ENCODE results near the gene LIN52. TPM values are rescaled to one million over a fixed set of nuclear protein-coding genes. Genes with fewer than 3 reads are reported as not detected.

LIN52 gene
- total and polyA plus RNA-seq, 2 experiments from 2014 or later = 8.6 to 10.8 TPM

DNA sequence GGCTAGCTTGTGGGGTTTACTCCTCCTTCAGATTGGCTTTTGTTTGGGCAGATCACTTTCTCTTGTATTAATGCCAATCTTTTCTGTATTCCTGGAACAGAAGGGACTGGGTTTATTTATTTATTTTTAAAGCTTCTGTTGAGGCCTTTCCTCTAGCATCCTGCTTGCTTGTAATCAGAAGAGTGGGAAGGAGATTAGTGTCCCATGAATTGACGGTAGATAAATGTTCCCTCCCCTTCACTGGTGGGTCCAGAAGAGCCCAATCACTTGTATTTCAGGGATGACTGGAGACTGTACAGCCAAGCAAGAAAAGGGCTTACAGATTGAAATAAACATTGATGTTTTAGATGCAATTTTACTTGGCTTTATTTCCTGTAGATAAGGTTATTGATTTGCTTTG lies 71.0 kb downstream of the LIN52 start:
- no peak overlapping the region for H3K4me2 ChIP-seq
- no peaks in the 10 kb centered on the region for H4K20me1 ChIP-seq (replicated peaks; ENCODE audit: insufficient read depth)
- H3K4me1 Mint-ChIP-seq = peaks cover 20% of the 10 kb centered on the region
- peaks cover 2% of the 10 kb centered on the region for H3K27me3 Mint-ChIP-seq (ENCODE audit: insufficient read depth, low read depth, poor library complexity)
- no peak for TF ChIP-seq STAT1 (IDR thresholded peaks at IDR 0.05; ENCODE audit: unreplicated experiment)
- no peak for TF ChIP-seq JUNB (IDR thresholded peaks at IDR 0.05; ENCODE audit: unreplicated experiment)
- no peak for TF ChIP-seq ZNF462 (CRISPR knock-in tag; IDR thresholded peaks at IDR 0.05)
- no peak for TF ChIP-seq NANOG (IDR thresholded peaks at IDR 0.05; ENCODE audit: borderline replicate concordance)
- TF ChIP-seq CTCF (conservative IDR thresholded peaks at IDR 0.05; ENCODE audit: low read depth in 2 of 2) = no peak
- TF ChIP-seq, protein P1, sequence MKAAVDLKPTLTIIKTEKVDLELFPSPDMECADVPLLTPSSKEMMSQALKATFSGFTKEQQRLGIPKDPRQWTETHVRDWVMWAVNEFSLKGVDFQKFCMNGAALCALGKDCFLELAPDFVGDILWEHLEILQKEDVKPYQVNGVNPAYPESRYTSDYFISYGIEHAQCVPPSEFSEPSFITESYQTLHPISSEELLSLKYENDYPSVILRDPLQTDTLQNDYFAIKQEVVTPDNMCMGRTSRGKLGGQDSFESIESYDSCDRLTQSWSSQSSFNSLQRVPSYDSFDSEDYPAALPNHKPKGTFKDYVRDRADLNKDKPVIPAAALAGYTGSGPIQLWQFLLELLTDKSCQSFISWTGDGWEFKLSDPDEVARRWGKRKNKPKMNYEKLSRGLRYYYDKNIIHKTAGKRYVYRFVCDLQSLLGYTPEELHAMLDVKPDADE (IDR thresholded peaks at IDR 0.05) = no peak
- no peak for TF ChIP-seq POLR2AphosphoS5 (IDR thresholded peaks at IDR 0.05; ENCODE audit: low read depth)
- no peak for TF ChIP-seq EZH2phosphoT487 (IDR thresholded peaks at IDR 0.05; ENCODE audit: unreplicated experiment)
- no peak for TF ChIP-seq CREB1 (CRISPR knock-in tag; IDR thresholded peaks at IDR 0.05; ENCODE audit: low read depth)
- no peak for TF ChIP-seq EZH2 (IDR thresholded peaks at IDR 0.05; ENCODE audit: low read depth, unreplicated experiment)
- TF ChIP-seq ZNF114 (CRISPR knock-in tag; IDR thresholded peaks at IDR 0.05) = no peak
- no peaks in the 10 kb centered on the region for H3K36me3 Mint-ChIP-seq (ENCODE audit: low read depth)
- no peaks in the 10 kb centered on the region for H3K9me2 ChIP-seq (ENCODE audit: insufficient read depth)
- no peak overlapping the region for H3K4me3 ChIP-seq
- H2AFZ ChIP-seq = no peak overlapping the region
- H3K79me2 ChIP-seq (replicated peaks; ENCODE audit: insufficient read depth) = no peaks in the 10 kb centered on the region
- no peaks in the 10 kb centered on the region for H3K36me3 ChIP-seq (ENCODE audit: insufficient read depth)
- no peaks in the 10 kb centered on the region for H3K27me3 ChIP-seq (ENCODE audit: insufficient read depth)
- H3K4me1 ChIP-seq (ENCODE audit: insufficient read depth) = peaks cover 16% of the 10 kb centered on the region; the same call in 1 of the 2 replicates
- no peaks in the 10 kb centered on the region for H3F3A ChIP-seq (replicated peaks; ENCODE audit: low read depth)
- H3K27ac ChIP-seq (ENCODE audit: low read depth) = no peak overlapping the region
- no peak for DNase-seq (ENCODE audit: low spot score)
- no peaks in the 10 kb centered on the region for H3K9me3 Mint-ChIP-seq
- no peak for ATAC-seq
- H3K4me3 Mint-ChIP-seq = no peak overlapping the region
- no peak overlapping the region for H3K27ac Mint-ChIP-seq

Measured in GM23338 (cell line).